Tibial artery (tissue), 4 donors: ENCODE measurements around the gene MCC.

ENCODE experiments used
- DNase-seq, 2 donors: peaks; one replicate each; pipeline ENCODE4 v3.0.0-alpha.2; 2019
- H3K27ac ChIP-seq, 2 donors: fragments of 200-600 bp; sonication (generic) in 1 of 2; 1 replicate in 1 of 2; 2 replicates in 1 of 2; pipeline ENCODE4 v1.5.1; 2018 to 2019; ENCODE audit warnings: mild to moderate bottlenecking in 1 of 2
- H3K27me3 ChIP-seq, 2 donors: fragments of 200-600 bp; sonication (generic) in 1 of 2; one replicate each; pipeline versions ENCODE4 v1.5.1 to v1.6.0; 2016 to 2019
- H3K36me3 ChIP-seq, 3 donors: fragments of 200-600 bp; sonication (generic) in 2 of 3; one replicate each; pipeline ENCODE4 v1.5.1; 2016 to 2019; ENCODE audit warnings: mild to moderate bottlenecking in 2 of 3
- H3K4me1 ChIP-seq, 4 donors: fragments of 200-600 bp; sonication (generic) in 2 of 4; 1 replicate in 3 of 4; 2 replicates in 1 of 4; pipeline ENCODE4 v1.5.1; 2016 to 2019
- H3K4me3 ChIP-seq, 2 donors: fragments of 200-600 bp; sonication (generic) in 1 of 2; 1 replicate in 1 of 2; 2 replicates in 1 of 2; pipeline ENCODE4 v1.5.1; 2018 to 2019; ENCODE audit warnings: mild to moderate bottlenecking in 2 of 2
- H3K9me3 ChIP-seq, 3 donors: fragments of 200-600 bp; sonication (generic) in 1 of 3; one replicate each; pipeline ENCODE4 v1.5.1; 2016 to 2019
- intact Hi-C: fragments of 100-400 bp; cut with DNase I; formaldehyde crosslinking; loops from one replicate; pipeline ENCODE4 v1.15.0; 2023; ENCODE audit warnings: low total_unique reads
- TF ChIP-seq, protein P1 (sequence below), 2 experiments: fragments of 200-600 bp in 1 of 2; fragments of 450-650 bp in 1 of 2; IDR thresholded peaks; one replicate each; pipeline ENCODE4 v1.5.1; 2017 to 2019; ENCODE audit warnings: antibody characterized with exemption in 2 of 2, mild to moderate bottlenecking in 1 of 2, moderate library complexity in 1 of 2

Gene MCC

DNA sequence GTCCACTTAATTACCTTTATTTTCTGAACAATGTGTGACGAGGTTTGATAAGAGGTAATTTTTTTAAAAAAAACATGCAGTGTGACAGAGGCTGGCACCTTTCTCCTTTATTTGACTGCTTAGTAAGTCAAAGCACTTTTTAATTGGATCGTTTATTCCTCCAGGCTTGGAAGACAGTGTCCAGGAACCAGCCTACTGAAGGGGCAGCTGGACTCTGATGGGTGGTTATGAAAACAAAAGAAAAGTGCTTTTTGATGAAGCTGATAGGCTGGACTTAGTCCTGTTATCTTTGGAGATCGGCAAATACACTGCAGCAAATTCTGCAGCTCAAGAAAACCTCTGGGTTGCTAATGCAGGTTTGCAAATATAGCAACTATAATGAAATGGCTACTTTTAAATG lies 370.0 kb downstream of the MCC start:
- intact Hi-C loops: no loop called here
- no peaks in the 10 kb centered on the region for H3K36me3 ChIP-seq

DNA sequence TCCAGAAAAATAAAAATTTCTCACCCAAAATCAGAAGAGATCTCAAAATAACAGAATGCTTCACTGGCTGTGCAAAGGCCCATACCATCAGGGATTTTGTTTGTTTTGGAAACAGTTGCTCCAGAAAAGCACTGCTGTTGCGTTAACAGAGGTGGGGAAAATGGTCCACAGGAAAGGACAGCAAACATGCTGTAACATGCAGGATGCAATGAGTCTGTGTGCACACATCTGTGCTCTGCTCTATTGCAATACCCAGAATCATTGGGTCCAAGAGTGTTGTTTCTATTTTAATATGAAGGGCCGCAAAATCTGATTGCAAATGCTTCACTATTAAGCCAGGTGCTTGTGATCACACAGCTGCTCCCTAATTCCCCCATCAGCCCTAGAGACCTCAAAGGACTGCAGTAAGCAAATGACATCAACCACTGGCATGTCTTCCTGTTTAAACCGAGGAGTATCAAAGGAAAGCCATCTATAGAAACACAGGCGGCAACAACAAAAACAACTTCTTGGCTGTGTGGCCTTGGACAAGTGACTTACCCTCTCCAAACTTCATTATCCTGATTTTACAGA lies 370.6 kb downstream of the MCC start:
- no peak for DNase-seq
- no peaks in the 10 kb centered on the region for H3K36me3 ChIP-seq

More for the DNA sequence above, 370.0 kb downstream of the MCC start:
- H3K4me3 ChIP-seq: no peak overlapping the region
- TF ChIP-seq, protein P1, sequence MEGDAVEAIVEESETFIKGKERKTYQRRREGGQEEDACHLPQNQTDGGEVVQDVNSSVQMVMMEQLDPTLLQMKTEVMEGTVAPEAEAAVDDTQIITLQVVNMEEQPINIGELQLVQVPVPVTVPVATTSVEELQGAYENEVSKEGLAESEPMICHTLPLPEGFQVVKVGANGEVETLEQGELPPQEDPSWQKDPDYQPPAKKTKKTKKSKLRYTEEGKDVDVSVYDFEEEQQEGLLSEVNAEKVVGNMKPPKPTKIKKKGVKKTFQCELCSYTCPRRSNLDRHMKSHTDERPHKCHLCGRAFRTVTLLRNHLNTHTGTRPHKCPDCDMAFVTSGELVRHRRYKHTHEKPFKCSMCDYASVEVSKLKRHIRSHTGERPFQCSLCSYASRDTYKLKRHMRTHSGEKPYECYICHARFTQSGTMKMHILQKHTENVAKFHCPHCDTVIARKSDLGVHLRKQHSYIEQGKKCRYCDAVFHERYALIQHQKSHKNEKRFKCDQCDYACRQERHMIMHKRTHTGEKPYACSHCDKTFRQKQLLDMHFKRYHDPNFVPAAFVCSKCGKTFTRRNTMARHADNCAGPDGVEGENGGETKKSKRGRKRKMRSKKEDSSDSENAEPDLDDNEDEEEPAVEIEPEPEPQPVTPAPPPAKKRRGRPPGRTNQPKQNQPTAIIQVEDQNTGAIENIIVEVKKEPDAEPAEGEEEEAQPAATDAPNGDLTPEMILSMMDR (IDR thresholded peaks at IDR 0.05): no peak
- peaks cover 0 to 10% (median 4%) of the 10 kb centered on the region in 4 donors for H3K4me1 ChIP-seq
- H3K9me3 ChIP-seq: peaks cover 0 to 4% (median 0%) of the 10 kb centered on the region in 3 donors
- H3K27ac ChIP-seq: no peak overlapping the region
- no peak for DNase-seq
- no peaks in the 10 kb centered on the region for H3K27me3 ChIP-seq

DNA sequence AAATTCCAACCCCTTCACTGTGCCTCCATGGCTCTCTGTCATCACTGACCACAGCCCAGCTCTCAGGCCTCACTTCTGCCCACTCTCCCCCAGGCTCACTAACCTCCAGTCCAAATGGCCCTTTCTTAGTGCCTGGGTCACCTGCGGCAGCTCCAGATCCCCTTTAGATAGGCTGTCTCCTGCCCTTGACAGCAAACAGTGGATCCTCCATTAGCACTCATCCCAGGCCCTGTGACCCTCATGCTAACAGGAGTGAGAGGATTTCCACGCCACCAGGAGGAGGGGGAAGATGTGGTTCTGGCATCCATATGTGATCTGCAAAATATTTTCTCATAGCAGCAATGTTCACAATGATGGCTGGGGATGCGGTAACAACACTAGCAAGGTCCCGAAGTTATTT lies 372.3 kb downstream of the MCC start:
- Histone ChIP-seq H3K9me3 (peaks cover 0 to 4% (median 0%) of the 10 kb centered on the region in 3 donors), H3K4me3 (no peak overlapping the region), H3K36me3 (no peaks in the 10 kb centered on the region), H3K4me1 (peaks cover 0 to 10% (median 4%) of the 10 kb centered on the region in 4 donors), H3K27me3 (no peaks in the 10 kb centered on the region), H3K27ac (no peak overlapping the region)
- no peak for DNase-seq
- TF ChIP-seq, protein P1 (IDR thresholded peaks at IDR 0.05): no peak
- intact Hi-C loops: no loop called here

More for the DNA sequence above, 370.6 kb downstream of the MCC start:
- Histone ChIP-seq H3K27ac (no peak overlapping the region), H3K27me3 (no peaks in the 10 kb centered on the region), H3K9me3 (peaks cover 0 to 4% (median 0%) of the 10 kb centered on the region in 3 donors), H3K4me1 (peaks cover 0 to 10% (median 4%) of the 10 kb centered on the region in 4 donors), H3K4me3 (no peak overlapping the region)
- intact Hi-C loops: no loop called here
- TF ChIP-seq, protein P1 (IDR thresholded peaks at IDR 0.05): no peak

DNA sequence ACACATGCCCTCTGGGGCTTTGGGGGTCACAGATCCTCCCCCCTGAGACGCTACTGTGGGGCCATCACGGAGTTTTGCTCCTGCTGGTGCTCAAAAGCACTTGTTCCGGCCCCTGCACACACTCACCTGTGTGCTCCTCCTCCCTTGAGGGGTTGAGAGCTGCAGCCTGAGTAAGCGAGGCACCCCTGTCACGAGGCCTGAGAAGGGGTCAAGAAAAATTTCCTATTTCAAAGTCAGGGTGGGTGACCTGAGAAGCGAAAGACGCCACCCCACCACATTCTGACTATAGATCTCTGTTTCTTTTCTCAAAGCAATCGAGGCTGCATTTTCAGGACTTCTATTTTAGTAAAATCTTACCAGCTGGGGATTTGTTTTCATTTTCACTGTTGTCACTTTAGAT lies 373.2 kb downstream of the MCC start:
- DNase-seq: no peak
- no peaks in the 10 kb centered on the region for H3K36me3 ChIP-seq
- TF ChIP-seq, protein P1 (IDR thresholded peaks at IDR 0.05): no peak
- H3K27ac ChIP-seq: no peak overlapping the region
- peaks cover 0 to 4% (median 0%) of the 10 kb centered on the region in 3 donors for H3K9me3 ChIP-seq
- intact Hi-C loops: no loop called here
- no peaks in the 10 kb centered on the region for H3K27me3 ChIP-seq
- H3K4me1 ChIP-seq: peaks cover 0 to 10% (median 4%) of the 10 kb centered on the region in 4 donors
- no peak overlapping the region for H3K4me3 ChIP-seq

DNA sequence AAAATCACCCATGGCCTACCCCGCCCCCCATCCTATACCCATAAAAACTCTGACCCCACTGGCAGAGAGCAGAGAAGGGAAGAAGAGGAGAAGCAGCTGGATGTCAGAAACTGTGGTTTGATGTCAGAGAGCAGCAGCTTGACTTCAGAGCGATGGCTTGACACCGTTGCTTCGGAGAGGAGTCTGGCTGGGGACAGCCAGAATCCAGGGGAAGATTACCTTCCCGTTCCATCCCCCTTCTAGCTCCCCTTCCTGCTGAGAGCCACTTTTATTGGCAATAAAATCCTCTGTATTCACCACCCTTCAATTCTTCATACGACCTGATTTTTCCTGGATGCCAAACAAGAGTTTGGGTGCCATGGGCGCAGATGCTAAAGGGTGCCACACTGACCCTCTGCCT lies 373.7 kb downstream of the MCC start:
- Histone ChIP-seq H3K27ac (no peak overlapping the region), H3K36me3 (no peaks in the 10 kb centered on the region), H3K4me1 (peaks cover 0 to 10% (median 4%) of the 10 kb centered on the region in 4 donors), H3K4me3 (no peak overlapping the region), H3K9me3 (peaks cover 0 to 4% (median 0%) of the 10 kb centered on the region in 3 donors), H3K27me3 (no peaks in the 10 kb centered on the region)
- intact Hi-C loops: no loop called here
- TF ChIP-seq, protein P1 (IDR thresholded peaks at IDR 0.05): no peak
- DNase-seq: no peak
